Erythroblast (primary cell): Measurements from ENCODE around the gene ACTR2.

Experiments used
- GATA1 ChIP-seq: IDR thresholded peaks from 2 replicates; pipeline ENCODE4 v1.6.1; 2011; ENCODE audit warnings: low read depth, mild to moderate bottlenecking, control low read depth, low read length, moderate library complexity
- POLR2A ChIP-seq: IDR thresholded peaks from 2 replicates; pipeline ENCODE4 v1.6.1; 2011; ENCODE audit warnings: mild to moderate bottlenecking, low read length

GRCh38 chr2:65214361-65214760 is 13.3 kb upstream of the ACTR2 start:
- TF ChIP-seq POLR2A (no peak), GATA1 (no peak)
